ENCODE data around the gene RRAGD.

RRAGD gene

DNA sequence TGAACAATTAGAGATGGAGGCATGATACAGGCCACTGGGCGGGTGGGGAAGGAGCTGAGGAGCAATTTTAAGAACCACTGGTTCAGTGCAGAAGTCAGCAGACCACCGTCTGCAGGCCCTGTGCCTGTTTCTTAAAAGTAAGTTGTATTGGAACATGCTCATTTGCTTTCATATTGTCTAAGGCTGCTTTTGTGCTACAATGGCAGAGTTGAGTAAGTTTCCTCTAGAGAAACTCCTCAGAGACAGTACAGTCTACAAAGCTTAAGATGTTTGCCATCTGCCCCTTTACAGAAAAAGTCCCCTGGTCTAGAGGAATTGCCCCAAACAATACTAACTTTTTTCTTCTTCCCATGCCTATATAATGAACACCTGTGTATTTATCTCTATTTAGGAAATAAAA lies 31.0 kb downstream of the RRAGD start:
- TF ChIP-seq, protein P1, sequence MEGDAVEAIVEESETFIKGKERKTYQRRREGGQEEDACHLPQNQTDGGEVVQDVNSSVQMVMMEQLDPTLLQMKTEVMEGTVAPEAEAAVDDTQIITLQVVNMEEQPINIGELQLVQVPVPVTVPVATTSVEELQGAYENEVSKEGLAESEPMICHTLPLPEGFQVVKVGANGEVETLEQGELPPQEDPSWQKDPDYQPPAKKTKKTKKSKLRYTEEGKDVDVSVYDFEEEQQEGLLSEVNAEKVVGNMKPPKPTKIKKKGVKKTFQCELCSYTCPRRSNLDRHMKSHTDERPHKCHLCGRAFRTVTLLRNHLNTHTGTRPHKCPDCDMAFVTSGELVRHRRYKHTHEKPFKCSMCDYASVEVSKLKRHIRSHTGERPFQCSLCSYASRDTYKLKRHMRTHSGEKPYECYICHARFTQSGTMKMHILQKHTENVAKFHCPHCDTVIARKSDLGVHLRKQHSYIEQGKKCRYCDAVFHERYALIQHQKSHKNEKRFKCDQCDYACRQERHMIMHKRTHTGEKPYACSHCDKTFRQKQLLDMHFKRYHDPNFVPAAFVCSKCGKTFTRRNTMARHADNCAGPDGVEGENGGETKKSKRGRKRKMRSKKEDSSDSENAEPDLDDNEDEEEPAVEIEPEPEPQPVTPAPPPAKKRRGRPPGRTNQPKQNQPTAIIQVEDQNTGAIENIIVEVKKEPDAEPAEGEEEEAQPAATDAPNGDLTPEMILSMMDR (IDR thresholded peaks at IDR 0.05), result no peak
- H3K4me3 ChIP-seq, result no peak overlapping the region
- DNase-seq (ENCODE audit: low spot score), result no peak
- H3K27ac ChIP-seq, result no peak overlapping the region

DNA sequence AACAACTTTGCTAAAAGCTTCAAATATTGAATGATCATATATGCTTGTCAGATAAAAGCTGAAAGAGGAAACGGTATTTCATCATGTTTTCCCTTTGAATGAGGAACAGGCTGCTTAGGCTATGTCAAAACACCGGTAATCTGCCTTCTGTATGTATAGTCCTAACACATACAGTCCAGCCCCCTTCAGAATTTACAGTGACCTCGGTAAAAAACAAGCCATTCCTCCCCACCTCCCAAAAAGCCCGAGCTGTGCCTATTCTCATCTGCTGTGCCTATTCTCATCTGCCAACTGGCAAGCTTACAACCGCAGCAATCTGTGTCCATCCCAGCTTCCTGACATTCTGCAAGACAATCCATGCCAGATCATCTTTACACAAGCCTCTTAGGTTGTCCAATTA lies 32.8 kb downstream of the RRAGD start:
- TF ChIP-seq, protein P1 (IDR thresholded peaks at IDR 0.05), result no peak
- H3K4me3 ChIP-seq, result no peak overlapping the region
- H3K27ac ChIP-seq, result no peak overlapping the region
- no peak for DNase-seq (ENCODE audit: low spot score)

DNA sequence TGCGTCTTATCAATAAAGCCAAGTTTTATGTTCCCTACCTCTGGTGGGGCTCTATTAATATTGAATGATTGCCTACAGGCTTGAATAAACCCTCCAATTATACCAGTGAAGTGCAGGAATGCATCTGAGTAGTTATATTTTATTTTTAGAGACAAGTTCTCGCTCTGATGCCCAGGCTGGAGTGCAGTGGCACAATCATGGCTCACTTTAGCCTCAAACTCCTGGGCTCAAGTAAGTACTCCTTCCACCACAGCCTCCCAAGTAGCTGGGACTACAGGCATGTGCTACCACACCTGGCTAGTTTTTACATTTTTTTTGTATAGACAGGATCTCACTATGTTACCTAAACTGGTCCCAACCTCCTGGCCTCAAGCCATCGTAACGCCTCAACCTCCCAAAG lies 33.4 kb downstream of the RRAGD start:
- DNase-seq (ENCODE audit: low spot score), result no peak
- Histone ChIP-seq H3K4me3 (no peak overlapping the region), H3K27ac (no peak overlapping the region)
- TF ChIP-seq, protein P1 (IDR thresholded peaks at IDR 0.05), result no peak

DNA sequence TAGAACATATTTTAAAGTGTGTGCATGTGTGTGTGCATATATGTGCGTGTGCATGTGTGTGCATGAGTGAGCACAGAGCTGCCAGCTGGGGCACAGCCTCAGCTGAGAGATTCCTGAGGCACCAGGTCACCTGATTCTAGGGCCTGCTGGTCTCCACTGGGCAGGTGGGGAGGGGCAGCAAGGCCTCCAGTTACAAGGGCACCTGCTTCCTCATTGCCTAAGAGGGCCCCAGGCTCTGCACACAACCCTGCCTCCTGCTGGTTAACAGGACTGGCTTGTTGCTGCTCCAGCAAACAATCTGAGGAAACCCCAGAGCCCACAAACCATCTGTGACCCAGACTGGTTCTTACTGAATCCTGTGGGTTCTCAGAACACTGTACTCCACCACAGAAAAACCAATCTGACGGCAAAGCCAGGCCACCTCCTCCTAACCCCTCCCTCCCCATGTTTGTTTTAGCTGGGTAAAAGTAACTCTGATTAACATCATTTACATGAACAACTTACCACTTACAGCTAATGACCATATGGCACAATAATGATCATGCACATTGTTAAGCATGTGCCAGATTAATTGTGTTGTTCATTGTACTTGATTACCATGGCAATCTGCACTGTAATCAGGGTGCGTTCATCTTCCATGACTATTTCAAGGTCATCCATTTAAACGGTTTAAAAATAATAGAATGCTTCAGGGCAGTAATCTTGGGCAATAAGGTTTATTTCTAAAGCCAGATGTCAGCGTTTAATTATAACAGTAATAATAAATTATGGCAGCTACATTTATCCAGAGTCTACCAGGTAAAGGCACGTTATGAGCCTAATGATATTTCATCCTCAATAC lies 36.4 kb downstream of the RRAGD start:
- TF ChIP-seq, protein P1 (IDR thresholded peaks at IDR 0.05), result no peak
- Histone ChIP-seq H3K27ac (no peak overlapping the region), H3K4me3 (no peak overlapping the region)
- no peak for DNase-seq (ENCODE audit: low spot score)

DNA sequence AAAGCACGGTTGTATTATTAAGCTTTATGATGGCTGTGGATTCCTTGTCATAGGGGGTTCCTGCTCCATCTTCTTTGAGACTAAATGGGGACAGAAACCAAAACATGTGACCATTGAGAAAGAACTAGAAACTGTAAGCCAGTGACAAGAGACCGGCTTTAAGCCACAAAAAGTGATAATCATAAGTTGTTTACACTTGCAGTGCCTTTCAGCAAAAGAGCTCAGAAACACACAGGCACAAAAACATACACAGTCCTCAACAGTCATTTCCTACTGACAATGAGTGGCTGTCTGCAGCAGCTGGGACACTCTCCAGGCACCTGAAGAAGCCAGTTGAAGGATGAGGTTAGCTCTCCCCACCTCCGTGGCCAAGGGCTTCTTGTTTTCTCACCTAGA lies 39.6 kb downstream of the RRAGD start:
- TF ChIP-seq, protein P1 (IDR thresholded peaks at IDR 0.05), result no peak
- DNase-seq (ENCODE audit: low spot score), result no peak
- H3K27ac ChIP-seq, result no peak overlapping the region

DNA sequence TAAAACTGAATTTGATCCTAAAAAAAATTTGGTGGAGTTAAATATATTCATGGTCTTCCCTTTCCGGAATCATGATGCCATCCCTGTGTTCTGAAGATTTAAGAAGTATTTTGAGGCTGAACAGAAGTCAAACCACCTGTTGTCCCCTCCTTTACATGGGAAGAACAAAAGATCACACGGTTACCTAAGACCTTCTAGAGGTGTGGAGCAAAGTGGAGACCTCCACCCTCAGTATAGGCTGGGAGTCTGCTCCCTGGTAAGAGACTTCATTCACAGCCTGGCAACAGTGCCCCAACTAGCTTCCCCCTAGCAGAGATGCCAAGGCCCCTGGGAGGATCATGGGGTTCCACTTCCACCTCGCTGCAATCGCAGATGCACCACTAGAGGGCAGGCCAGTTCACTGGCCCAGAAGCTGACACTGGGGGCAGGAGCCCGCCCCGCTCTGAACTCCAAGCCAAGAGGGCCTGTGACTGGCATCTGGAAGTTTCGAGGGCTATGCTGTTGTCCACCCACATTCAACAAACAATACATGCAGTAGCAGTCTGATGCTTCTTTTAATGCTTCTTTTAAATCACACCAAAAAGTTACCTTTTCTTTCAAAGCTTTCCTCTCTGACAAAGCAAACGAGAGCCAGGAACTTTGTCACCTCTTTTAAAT lies 40.1 kb downstream of the RRAGD start:
- Histone ChIP-seq H3K27ac (no peak overlapping the region), H3K4me3 (no peak overlapping the region)
- TF ChIP-seq, protein P1 (IDR thresholded peaks at IDR 0.05), result peak; percentile 87
- no peak for DNase-seq (ENCODE audit: low spot score)

More for the DNA sequence above, 39.6 kb downstream of the RRAGD start:
- H3K4me3 ChIP-seq, result no peak overlapping the region

DNA sequence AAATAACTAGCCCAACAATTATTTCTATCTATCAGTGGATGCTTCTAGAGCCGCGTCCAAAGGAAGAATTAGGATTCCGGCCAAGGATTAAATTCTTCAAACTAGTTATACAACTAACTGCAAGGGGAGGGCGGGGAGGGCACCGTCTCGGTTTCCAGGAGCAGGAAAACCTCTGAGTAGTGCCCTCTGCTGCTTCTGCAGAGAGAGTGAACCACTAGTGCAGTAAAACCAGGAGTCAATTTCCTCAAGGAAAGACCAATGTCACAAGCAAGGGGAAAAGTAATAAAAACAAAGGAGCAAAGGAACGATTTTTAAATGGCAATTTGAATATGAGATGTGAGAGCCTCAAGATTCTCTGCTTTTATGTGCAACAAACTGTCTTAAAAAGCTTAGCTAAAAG lies 43.1 kb downstream of the RRAGD start:
- no peak overlapping the region for H3K27ac ChIP-seq
- DNase-seq (ENCODE audit: low spot score), result no peak
- no peak overlapping the region for H3K4me3 ChIP-seq
- TF ChIP-seq, protein P1 (IDR thresholded peaks at IDR 0.05), result peak; percentile 40
